Gastrocnemius medialis (tissue), 4 donors: ENCODE results near the gene NRF1. TPM values are rescaled to one million over a fixed set of nuclear protein-coding genes. Genes with fewer than 3 reads are reported as not detected.

Source experiments
- ATAC-seq, 2 donors: fragments of 150-250 bp; one replicate each; pipeline ENCODE4 v1.9.1; 2016
- DNase-seq, 2 donors: peaks; one replicate each; pipeline ENCODE4 v3.0.0-alpha.2; 2019
- H3K27ac ChIP-seq, 4 donors: fragments of 200-600 bp; sonication (generic); 1 replicate in 1 of 4; 2 replicates in 3 of 4; pipeline ENCODE4 v1.5.1; 2016 to 2018; ENCODE audit warnings: mild to moderate bottlenecking in 2 of 4, moderate library complexity in 1 of 4
- H3K27me3 ChIP-seq, 3 donors: fragments of 200-600 bp; sonication (generic) in 2 of 3; 1 replicate in 1 of 3; 2 replicates in 2 of 3; pipeline versions ENCODE4 v1.5.1 to v1.6.0; 2016 to 2019; ENCODE audit warnings: mild to moderate bottlenecking in 1 of 3, moderate library complexity in 1 of 3
- H3K36me3 ChIP-seq, 2 donors: fragments of 200-600 bp; sonication (generic) in 1 of 2; one replicate each; pipeline ENCODE4 v1.5.1; 2017 to 2018
- H3K4me1 ChIP-seq, 2 donors: fragments of 200-600 bp; sonication (generic) in 1 of 2; one replicate each; pipeline ENCODE4 v1.5.1; 2016 to 2017; ENCODE audit warnings: mild to moderate bottlenecking in 2 of 2
- H3K4me3 ChIP-seq, 4 donors: fragments of 200-600 bp; sonication (generic) in 3 of 4; 1 replicate in 1 of 4; 2 replicates in 3 of 4; pipeline ENCODE4 v1.5.1; 2016 to 2019; ENCODE audit warnings: mild to moderate bottlenecking in 2 of 4
- H3K9me3 ChIP-seq, 3 donors: fragments of 200-600 bp; sonication (generic) in 2 of 3; 1 replicate in 1 of 3; 2 replicates in 2 of 3; pipeline ENCODE4 v1.5.1; 2016 to 2019
- CTCF ChIP-seq, 5 experiments: fragments of 450-650 bp in 3 of 5; fragments of 200-600 bp in 2 of 5; sonication (generic) in 2 of 5; IDR thresholded peaks in 4 of 5; conservative IDR thresholded peaks in 1 of 5; 1 replicate in 4 of 5; 2 replicates in 1 of 5; pipeline ENCODE4 v1.5.1; 2016 to 2019; ENCODE audit warnings: antibody characterized with exemption in 5 of 5, mild to moderate bottlenecking in 3 of 5, moderate library complexity in 3 of 5
- POLR2A ChIP-seq, 2 donors: fragments of 450-650 bp; IDR thresholded peaks; one replicate each; pipeline ENCODE4 v1.6.1; 2017; ENCODE audit warnings: antibody characterized with exemption in 2 of 2, mild to moderate bottlenecking in 2 of 2, moderate library complexity in 2 of 2
- in situ Hi-C, 4 donors: fragments of 200-750 bp; cut with MboI; loops; one replicate each; pipeline versions ENCODE4 v1.15.0 to v1.8.0; 2017; ENCODE audit warnings: low sequenced_read_pairs in 4 of 4
- intact Hi-C: fragments of 100-400 bp; cut with DNase I; formaldehyde crosslinking; loops from one replicate; pipeline ENCODE4 v1.15.1; 2023; ENCODE audit warnings: low total_unique reads
- total RNA-seq, 4 donors: library from RNA; depleted of rRNA; stranded (reverse); fragments of >200 nt; gene quantifications; one replicate each; pipeline versions ENCODE4 v1.1.0 to v1.2.3, GENCODE V29; 2016

The NRF1 gene
- total RNA-seq, 4 donors from 2014 or later, result 11.3 to 26.3 (median 18.0) TPM

- no peak for TF ChIP-seq CTCF (IDR thresholded peaks at IDR 0.05 in 4 of 5, conservative IDR thresholded peaks at IDR 0.05 in 1 of 5)
- TF ChIP-seq POLR2A (IDR thresholded peaks at IDR 0.05), result no peak
- DNase-seq (no peak), ATAC-seq (no peak)
- in situ Hi-C loops, result no loop called here
- no peaks in the 10 kb centered on the region for H3K27me3 ChIP-seq
- no peaks in the 10 kb centered on the region for H3K36me3 ChIP-seq
- no peaks in the 10 kb centered on the region for H3K4me1 ChIP-seq
- H3K4me3 ChIP-seq, result no peak overlapping the region
- H3K9me3 ChIP-seq, result no peaks in the 10 kb centered on the region
- intact Hi-C loops, result no loop called here
- H3K27ac ChIP-seq, result no peak overlapping the region
Measured at GRCh38 chr7:129684777-129685176, 73.3 kb downstream of the NRF1 start.

- H3K27me3 ChIP-seq, result no peaks in the 10 kb centered on the region
- DNase-seq (no peak), ATAC-seq (no peak)
- H3K4me3 ChIP-seq, result no peak overlapping the region
- H3K27ac ChIP-seq, result no peak overlapping the region
- intact Hi-C loops, result no loop called here
- H3K4me1 ChIP-seq, result no peaks in the 10 kb centered on the region
- TF ChIP-seq POLR2A (IDR thresholded peaks at IDR 0.05) (no peak), CTCF (IDR thresholded peaks at IDR 0.05 in 4 of 5, conservative IDR thresholded peaks at IDR 0.05 in 1 of 5) (no peak)
- peaks cover 0 to 11% of the 10 kb centered on the region in 2 donors for H3K36me3 ChIP-seq
- no peaks in the 10 kb centered on the region for H3K9me3 ChIP-seq
- in situ Hi-C loops, result no loop called here
Measured at GRCh38 chr7:129686063-129686462, 74.5 kb downstream of the NRF1 start.

GRCh38 chr7:129688503-129689222, 77.1 kb downstream of the NRF1 start:
- in situ Hi-C loops (no loop called here), intact Hi-C loops (no loop called here)
- no peak overlapping the region for H3K27ac ChIP-seq
- TF ChIP-seq POLR2A (IDR thresholded peaks at IDR 0.05) (no peak), CTCF (IDR thresholded peaks at IDR 0.05 in 4 of 5, conservative IDR thresholded peaks at IDR 0.05 in 1 of 5) (no peak)
- H3K27me3 ChIP-seq, result no peaks in the 10 kb centered on the region
- H3K4me3 ChIP-seq, result no peak overlapping the region
- no peaks in the 10 kb centered on the region for H3K4me1 ChIP-seq
- ATAC-seq (no peak), DNase-seq (no peak)
- peaks cover 0 to 31% of the 10 kb centered on the region in 2 donors for H3K36me3 ChIP-seq
- H3K9me3 ChIP-seq, result no peaks in the 10 kb centered on the region

- Histone ChIP-seq H3K4me3 (no peak overlapping the region), H3K27ac (no peak overlapping the region), H3K4me1 (no peaks in the 10 kb centered on the region), H3K9me3 (no peaks in the 10 kb centered on the region), H3K36me3 (peaks cover 0 to 31% of the 10 kb centered on the region in 2 donors), H3K27me3 (no peaks in the 10 kb centered on the region)
- DNase-seq, result no peak
- intact Hi-C loops (no loop called here), in situ Hi-C loops (no loop called here)
- TF ChIP-seq CTCF (IDR thresholded peaks at IDR 0.05 in 4 of 5, conservative IDR thresholded peaks at IDR 0.05 in 1 of 5) (no peak), POLR2A (IDR thresholded peaks at IDR 0.05) (no peak)
- no peak for ATAC-seq
Measured at GRCh38 chr7:129689995-129690581, 78.6 kb downstream of the NRF1 start.
